Lung (tissue), 12 donors: ENCODE results near the gene PCDHGC4. TPM values are rescaled to one million over a fixed set of nuclear protein-coding genes. Genes with fewer than 3 reads are reported as not detected.

Experiments
- ATAC-seq: fragments of 200-7000 bp; cut with Tn5 transposase; one replicate; pipeline ENCODE4 v1.9.1; 2020; ENCODE audit warnings: moderate number of reproducible peaks; ENCODE audit not compliant: insufficient read depth, low FRiP score
- DNase-seq, 3 donors: peaks; one replicate each; pipeline ENCODE4 v3.0.0-alpha.2; 2013 to 2017
- H3K27ac ChIP-seq, 2 donors: one replicate each; pipeline ENCODE4 v1.5.1; 2013; ENCODE audit warnings: mild to moderate bottlenecking in 2 of 2, moderate library complexity in 2 of 2, control low read depth in 1 of 2, inconsistent platforms in 1 of 2, low read depth in 1 of 2, low read length in 1 of 2
- H3K27me3 ChIP-seq, 3 donors: one replicate each; pipeline ENCODE4 v1.5.1; 2013; ENCODE audit warnings: low read length in 2 of 3; ENCODE audit not compliant: control insufficient read depth in 3 of 3, insufficient read depth in 3 of 3
- H3K36me3 ChIP-seq, 4 donors: one replicate each; pipeline ENCODE4 v1.5.1; 2013; ENCODE audit warnings: low read length in 4 of 4, mild to moderate bottlenecking in 1 of 4, moderate library complexity in 1 of 4; ENCODE audit not compliant: control insufficient read depth in 4 of 4, insufficient read depth in 4 of 4
- H3K4me1 ChIP-seq, 5 donors: one replicate each; pipeline ENCODE4 v1.5.1; 2013; ENCODE audit warnings: low read length in 5 of 5, mild to moderate bottlenecking in 2 of 5, moderate library complexity in 1 of 5; ENCODE audit not compliant: control insufficient read depth in 5 of 5, insufficient read depth in 5 of 5
- H3K4me3 ChIP-seq: one replicate; pipeline ENCODE4 v1.5.1; 2013; ENCODE audit warnings: mild to moderate bottlenecking, control low read depth, moderate library complexity
- H3K9ac ChIP-seq, 2 donors: one replicate each; pipeline ENCODE4 v1.5.1; 2013; ENCODE audit warnings: low read length in 2 of 2, control low read depth in 1 of 2; ENCODE audit not compliant: insufficient read depth in 1 of 2
- H3K9me3 ChIP-seq, 4 donors: one replicate each; pipeline ENCODE4 v1.5.1; 2013; ENCODE audit warnings: low read length in 3 of 4, mild to moderate bottlenecking in 1 of 4, moderate library complexity in 1 of 4; ENCODE audit not compliant: control insufficient read depth in 4 of 4, insufficient read depth in 3 of 4
- CTCF ChIP-seq: IDR thresholded peaks from 2 replicates; pipeline ENCODE4 v1.5.1; 2012; ENCODE audit warnings: mild to moderate bottlenecking; ENCODE audit errors: control extremely low read depth, extremely low read depth
- WGBS, 2 donors: extraction: QIAGEN DNeasy Blood & Tissue Kit; methylation state at CpG; one replicate each; pipeline ENCODE4 v1.1.7; 2013; 5-methylcytosine and 5-hydroxymethylcytosine counted together
- polyA plus RNA-seq, 2 donors: library from polyadenylated mRNA; stranded (reverse); fragments of 200-250 nt; gene quantifications; one replicate each; pipeline ENCODE4 v1.2.1, GENCODE V29; 2013
- total RNA-seq, 2 donors: library from RNA; depleted of rRNA in 1 of 2; stranded (reverse); fragments of >200 nt in 1 of 2; gene quantifications; one replicate each; pipeline ENCODE4 v1.2.1, GENCODE V29; 2014 to 2021
- donor health status: control.
- donor health status: control.
- donor health status: Bipolar disorder and iron deficiency.
- donor health status: healthy.
- donor health status: DM: yes; HTN: yes; CAD: no.

The PCDHGC4 gene
- total and polyA plus RNA-seq, 4 donors = 0.08 to 8.7 (median 1.7) TPM

GRCh38 chr5:141491323-141492167 is 6.7 kb downstream of the PCDHGC4 start:
- no peak for TF ChIP-seq CTCF
- Histone ChIP-seq H3K9me3 (peaks cover 0 to 3% (median 0%) of the 10 kb centered on the region in 4 donors), H3K4me1 (peaks cover 0 to 51% (median 28%) of the 10 kb centered on the region in 5 donors), H3K4me3 (no peak overlapping the region), H3K27ac (no peak overlapping the region), H3K36me3 (peaks cover 0 to 38% (median 19%) of the 10 kb centered on the region in 4 donors), H3K27me3 (peaks cover 0 to 59% (median 0%) of the 10 kb centered on the region in 3 donors), H3K9ac (no peak overlapping the region)
- ATAC-seq = no peak
- 31 to 43% methylated on average over 63 to 66 of the region's 66 CpGs for WGBS, 2 donors
- no peak for DNase-seq

- Histone ChIP-seq H3K4me3 (no peak overlapping the region), H3K4me1 (peaks cover 0 to 52% (median 28%) of the 10 kb centered on the region in 5 donors), H3K9ac (no peak overlapping the region), H3K27me3 (peaks cover 0 to 58% (median 0%) of the 10 kb centered on the region in 3 donors), H3K27ac (peak overlapping the region in 1 of 2 donors; percentile 4), H3K9me3 (no peaks in the 10 kb centered on the region), H3K36me3 (peaks cover 0 to 36% (median 17%) of the 10 kb centered on the region in 4 donors)
- no peak for TF ChIP-seq CTCF
- ATAC-seq = no peak
- no peak for DNase-seq
- 21 to 48% methylated on average over 68 of the region's 68 CpGs for WGBS, 2 donors
Observed at GRCh38 chr5:141492168-141492885, 7.5 kb downstream of the PCDHGC4 start.

- DNase-seq (peak in 1 of 3 donors; percentile 60), ATAC-seq (no peak)
- WGBS, 2 donors = 74 to 83% methylated on average over 10 of the region's 10 CpGs
Observed at GRCh38 chr5:141493500-141494422, 8.9 kb downstream of the PCDHGC4 start.

More at GRCh38 chr5:141493500-141494422, 8.9 kb downstream of the PCDHGC4 start:
- Histone ChIP-seq H3K4me1 (peaks cover 0 to 52% (median 24%) of the 10 kb centered on the region in 5 donors), H3K27me3 (peaks cover 0 to 49% (median 0%) of the 10 kb centered on the region in 3 donors), H3K27ac (peak overlapping the region in 1 of 2 donors; percentile 66), H3K36me3 (peaks cover 0 to 34% (median 17%) of the 10 kb centered on the region in 4 donors), H3K9ac (no peak overlapping the region), H3K9me3 (peaks cover 0 to 2% (median 0%) of the 10 kb centered on the region in 4 donors), H3K4me3 (no peak overlapping the region)
- TF ChIP-seq CTCF = no peak
